Effector memory CD4-positive, alpha-beta T cell (primary cell): ENCODE measurements around the gene GTPBP8.
"Not testable (repeated sequence)": the region's sequence is repeated elsewhere in the genome, so short reads cannot be mapped to it uniquely, and the experiment has no call there.

Experiments
- DNase-seq, 3 donors: peaks; one replicate each; pipeline ENCODE4 v3.0.0-alpha.2; 2020
- H3K27ac ChIP-seq: 2 replicates; pipeline ENCODE4 v1.7.0; 2013; ENCODE audit warnings: mild to moderate bottlenecking, low read length, moderate library complexity; ENCODE audit not compliant: insufficient read depth, poor library complexity, severe bottlenecking
- H3K27me3 ChIP-seq: replicated peaks from 2 replicates; pipeline ENCODE4 v1.7.0; 2013; ENCODE audit warnings: mild to moderate bottlenecking, low read length; ENCODE audit not compliant: insufficient read depth, control insufficient read depth, poor library complexity, severe bottlenecking
- H3K36me3 ChIP-seq: 2 replicates; pipeline ENCODE4 v1.7.0; 2013; ENCODE audit warnings: mild to moderate bottlenecking, low read length, moderate library complexity; ENCODE audit not compliant: control insufficient read depth, insufficient read depth
- H3K4me1 ChIP-seq: 2 replicates; pipeline ENCODE4 v1.7.0; 2013; ENCODE audit warnings: low read length, mild to moderate bottlenecking; ENCODE audit not compliant: control insufficient read depth, insufficient read depth, poor library complexity, severe bottlenecking
- H3K4me3 ChIP-seq: 2 replicates; pipeline ENCODE4 v1.7.0; 2013; ENCODE audit warnings: low read length, low read depth, mild to moderate bottlenecking; ENCODE audit not compliant: insufficient read depth, poor library complexity, severe bottlenecking
- H3K9me3 ChIP-seq: 2 replicates; pipeline ENCODE4 v1.7.0; 2013; ENCODE audit warnings: mild to moderate bottlenecking, low read length, moderate library complexity; ENCODE audit not compliant: control insufficient read depth

GTPBP8 gene

DNA sequence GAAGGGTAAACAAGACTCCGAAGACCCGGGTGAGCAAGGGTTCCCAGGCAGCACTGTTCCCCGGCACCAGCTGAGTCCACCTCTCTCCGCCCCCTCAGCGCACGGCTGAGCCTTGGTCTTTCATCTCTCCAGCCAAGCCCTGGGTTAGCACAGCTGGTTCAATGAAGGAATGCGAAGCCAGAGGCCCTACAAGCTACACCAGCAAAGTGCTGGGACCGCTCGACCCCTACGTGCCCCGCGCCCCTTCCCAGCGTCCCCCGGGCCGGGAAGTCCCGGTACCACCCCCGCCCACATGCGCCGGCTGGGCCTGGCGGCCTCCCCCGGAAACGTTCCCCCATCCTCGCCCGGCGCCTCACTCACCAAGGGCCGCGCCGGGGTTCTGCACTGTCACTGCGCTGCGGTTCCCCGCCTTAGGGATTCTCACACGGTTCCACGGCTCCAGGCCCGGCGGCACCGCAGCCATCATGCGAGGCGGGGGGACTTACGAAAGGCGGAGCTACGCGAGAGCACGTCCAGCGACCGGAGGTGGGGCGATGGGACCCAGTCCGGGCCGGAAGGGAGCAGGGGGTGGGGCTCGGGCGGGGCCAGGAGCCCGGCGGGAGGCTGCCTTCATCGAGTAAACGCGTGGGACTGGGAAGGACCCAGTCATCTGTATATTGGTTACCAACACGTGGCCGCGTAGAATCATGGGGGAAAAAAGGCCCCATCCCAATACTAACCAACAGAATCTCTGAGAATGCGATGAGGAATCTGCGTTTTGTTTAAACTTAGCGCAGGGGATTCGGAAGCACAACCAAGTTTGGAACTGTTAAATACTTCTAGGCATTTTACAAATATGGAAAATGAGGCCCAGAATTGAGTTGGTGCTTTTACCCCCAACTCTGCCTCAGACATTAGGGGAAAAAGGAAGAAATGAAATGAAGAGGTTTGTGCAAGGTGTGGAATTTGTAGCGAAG is 28.7 kb downstream of the GTPBP8 start:
- Histone ChIP-seq H3K4me3 (peak overlapping the region; percentile 61), H3K27ac (peak overlapping the region; percentile 85), H3K36me3 (peaks cover 12% of the 10 kb centered on the region), H3K9me3 (no peaks in the 10 kb centered on the region), H3K4me1 (peaks cover 3% of the 10 kb centered on the region), H3K27me3 (no peaks in the 10 kb centered on the region)
- DNase-seq: peak; percentile 77 to 81 (median 81)

DNA sequence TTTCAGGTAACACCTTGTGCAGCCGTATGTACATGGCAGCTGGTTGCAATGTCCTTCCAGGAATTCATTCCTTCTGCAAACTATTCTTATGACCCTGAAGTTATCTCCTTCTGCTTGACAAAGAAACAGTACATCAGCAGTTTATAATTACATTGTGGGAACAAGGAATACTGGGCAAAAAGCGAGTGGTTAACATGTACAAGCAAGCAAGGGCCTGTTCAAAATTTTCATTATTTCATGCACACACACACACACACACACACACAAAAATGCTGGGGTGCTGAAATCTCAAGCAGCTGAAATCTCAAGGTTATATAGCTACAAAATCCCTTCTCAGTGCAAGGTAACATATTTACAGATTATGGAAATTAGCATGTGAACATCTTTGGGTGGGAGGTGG is 30.7 kb downstream of the GTPBP8 start:
- H3K9me3 ChIP-seq: no peaks in the 10 kb centered on the region
- H3K4me1 ChIP-seq: peaks cover 3% of the 10 kb centered on the region
- peaks cover 4% of the 10 kb centered on the region for H3K36me3 ChIP-seq
- H3K27me3 ChIP-seq: no peaks in the 10 kb centered on the region
- H3K4me3 ChIP-seq: no peak overlapping the region
- no peak for DNase-seq
- no peak overlapping the region for H3K27ac ChIP-seq

DNA sequence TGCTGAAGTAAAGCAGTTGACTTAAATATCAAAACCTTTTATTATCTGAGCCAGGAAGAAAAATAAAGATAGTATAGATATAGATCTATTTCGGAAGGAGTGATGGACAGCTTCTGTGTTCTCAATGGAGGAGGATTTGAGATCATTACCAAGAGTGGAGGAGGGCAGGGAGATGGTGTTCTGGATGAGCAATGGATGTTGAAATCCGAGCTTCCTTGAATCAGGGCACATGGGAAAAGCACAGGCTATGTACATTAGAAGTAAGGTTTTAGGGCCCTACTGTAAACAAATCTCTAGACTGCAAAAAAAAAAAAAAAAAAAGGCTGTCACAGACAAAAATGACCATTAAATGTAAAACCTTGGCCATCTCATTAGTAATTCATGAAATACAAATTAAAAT is 43.2 kb downstream of the GTPBP8 start:
- Histone ChIP-seq H3K9me3 (no peaks in the 10 kb centered on the region), H3K27me3 (no peaks in the 10 kb centered on the region), H3K4me1 (no peaks in the 10 kb centered on the region), H3K27ac (no peak overlapping the region), H3K4me3 (no peak overlapping the region), H3K36me3 (no peaks in the 10 kb centered on the region)
- no peak for DNase-seq

DNA sequence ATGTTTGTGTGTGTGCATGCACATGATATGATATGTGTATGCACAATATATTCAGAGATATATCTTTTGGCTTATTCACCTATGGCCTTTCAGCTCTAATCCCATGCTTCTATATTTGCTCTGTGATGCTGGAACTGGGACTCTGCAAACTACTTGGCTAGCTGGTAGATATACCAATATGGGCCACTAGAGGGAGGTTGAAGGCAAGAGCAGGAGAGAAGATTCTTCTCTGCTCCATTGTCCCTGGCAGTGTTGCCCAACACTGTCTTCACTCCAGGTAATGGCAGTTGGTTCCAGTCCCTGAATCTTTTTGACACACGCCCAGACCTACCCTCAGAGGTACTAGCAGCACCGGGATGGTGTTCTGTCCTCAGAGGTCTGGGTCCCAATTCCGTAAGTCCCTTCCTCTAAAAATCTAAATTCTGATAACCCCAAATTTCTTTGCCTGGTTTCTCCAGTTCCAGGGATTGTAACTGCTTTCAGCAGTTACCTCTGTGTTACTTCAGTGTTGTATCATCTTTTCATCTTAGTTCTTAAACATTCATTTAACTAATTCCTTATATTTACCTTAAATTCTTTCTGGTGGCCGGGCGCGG is 44.7 kb downstream of the GTPBP8 start:
- Histone ChIP-seq H3K4me3 (no peak overlapping the region), H3K27ac (no peak overlapping the region), H3K36me3 (no peaks in the 10 kb centered on the region), H3K27me3 (no peaks in the 10 kb centered on the region), H3K4me1 (no peaks in the 10 kb centered on the region), H3K9me3 (no peaks in the 10 kb centered on the region)
- peak in 1 of 3 donors; percentile 12 for DNase-seq

DNA sequence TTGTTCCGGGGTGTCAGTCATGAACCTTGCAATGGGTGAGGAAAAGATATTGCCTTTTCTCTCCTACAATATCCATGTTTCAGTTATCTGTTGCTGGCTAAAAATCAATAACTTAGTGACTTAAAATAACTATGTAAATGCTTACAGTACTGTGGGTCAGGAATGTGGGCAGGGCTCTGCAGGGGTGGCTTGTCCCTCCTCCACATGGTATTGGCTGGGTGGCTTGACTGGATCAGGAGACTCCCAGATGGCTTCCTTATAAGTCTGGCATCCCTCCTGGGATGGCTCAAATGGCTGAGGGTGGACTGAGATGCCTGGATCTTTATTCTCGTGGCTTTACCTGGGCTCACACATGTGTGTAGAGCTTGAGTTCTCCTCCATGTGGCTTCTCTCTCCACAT is 47.5 kb downstream of the GTPBP8 start:
- no peaks in the 10 kb centered on the region for H3K27me3 ChIP-seq
- no peak overlapping the region for H3K27ac ChIP-seq
- H3K4me3 ChIP-seq: no peak overlapping the region
- no peaks in the 10 kb centered on the region for H3K36me3 ChIP-seq
- no peaks in the 10 kb centered on the region for H3K4me1 ChIP-seq
- H3K9me3 ChIP-seq: no peaks in the 10 kb centered on the region
- DNase-seq: no peak

DNA sequence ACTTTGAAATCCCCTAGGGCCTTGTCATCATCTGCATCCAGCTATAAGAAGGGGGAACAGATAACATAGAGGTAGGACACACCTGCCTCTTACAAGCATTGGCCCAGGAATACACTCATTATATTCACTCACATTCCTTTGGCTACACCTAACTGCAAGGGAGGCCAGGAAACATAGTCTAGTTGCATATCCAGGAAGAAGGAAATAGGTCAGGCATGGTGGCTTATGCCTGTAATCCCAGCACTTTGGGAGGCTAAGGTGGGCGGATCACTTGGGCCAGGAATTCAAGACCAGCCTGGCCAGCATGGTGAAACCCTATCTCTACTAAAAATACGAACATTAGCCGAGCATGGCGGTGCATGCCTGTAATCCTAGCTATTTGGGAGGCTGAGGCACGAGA is 48.8 kb downstream of the GTPBP8 start:
- H3K27me3 ChIP-seq: no peaks in the 10 kb centered on the region
- DNase-seq: no peak
- no peak overlapping the region for H3K4me3 ChIP-seq
- no peak overlapping the region for H3K27ac ChIP-seq
- no peaks in the 10 kb centered on the region for H3K9me3 ChIP-seq
- no peaks in the 10 kb centered on the region for H3K36me3 ChIP-seq
- no peaks in the 10 kb centered on the region for H3K4me1 ChIP-seq

DNA sequence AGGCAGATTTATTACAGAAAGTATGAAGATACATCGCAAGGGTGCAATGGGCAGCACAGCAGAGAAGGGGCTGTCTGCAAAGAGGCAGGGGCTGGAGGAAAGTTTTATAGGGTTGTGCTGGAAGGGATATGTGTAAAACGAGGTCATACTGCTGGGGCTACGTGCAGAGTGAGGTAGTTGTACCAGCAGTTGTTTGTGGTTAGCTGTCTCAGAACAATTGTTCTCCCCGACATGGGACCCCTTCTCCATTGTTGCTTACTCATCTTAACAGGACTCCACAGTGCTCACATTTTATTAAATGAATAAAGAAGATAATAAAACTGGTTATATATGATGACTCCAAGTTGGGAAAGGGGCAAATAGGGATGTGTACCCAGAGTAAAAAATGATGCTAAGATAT is 49.4 kb downstream of the GTPBP8 start:
- H3K4me3 ChIP-seq: no peak overlapping the region
- no peaks in the 10 kb centered on the region for H3K4me1 ChIP-seq
- H3K36me3 ChIP-seq: no peaks in the 10 kb centered on the region
- H3K9me3 ChIP-seq: no peaks in the 10 kb centered on the region
- no peaks in the 10 kb centered on the region for H3K27me3 ChIP-seq
- H3K27ac ChIP-seq: no peak overlapping the region
- no peak for DNase-seq

DNA sequence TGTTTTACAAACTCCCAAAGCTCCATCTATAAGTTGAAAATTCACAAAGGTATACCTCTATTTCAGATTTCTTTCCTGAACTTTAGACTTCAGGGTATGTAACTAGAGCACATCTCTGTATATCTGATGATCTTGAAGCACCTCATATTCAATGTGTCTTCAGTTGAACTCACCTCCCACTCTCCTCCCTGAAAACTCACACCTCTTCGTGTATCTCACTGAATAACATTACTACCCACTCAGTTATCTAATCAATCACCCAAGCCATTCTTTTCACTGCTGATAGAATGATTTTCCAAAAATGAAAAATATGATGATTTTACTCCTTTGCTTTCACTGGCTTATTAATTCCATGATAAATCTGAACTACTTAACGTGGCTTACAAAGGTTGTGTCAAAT is 52.9 kb downstream of the GTPBP8 start:
- Histone ChIP-seq H3K4me1 (no peaks in the 10 kb centered on the region), H3K9me3 (no peaks in the 10 kb centered on the region), H3K27me3 (no peaks in the 10 kb centered on the region), H3K27ac (no peak overlapping the region), H3K4me3 (no peak overlapping the region), H3K36me3 (no peaks in the 10 kb centered on the region)
- no peak for DNase-seq

DNA sequence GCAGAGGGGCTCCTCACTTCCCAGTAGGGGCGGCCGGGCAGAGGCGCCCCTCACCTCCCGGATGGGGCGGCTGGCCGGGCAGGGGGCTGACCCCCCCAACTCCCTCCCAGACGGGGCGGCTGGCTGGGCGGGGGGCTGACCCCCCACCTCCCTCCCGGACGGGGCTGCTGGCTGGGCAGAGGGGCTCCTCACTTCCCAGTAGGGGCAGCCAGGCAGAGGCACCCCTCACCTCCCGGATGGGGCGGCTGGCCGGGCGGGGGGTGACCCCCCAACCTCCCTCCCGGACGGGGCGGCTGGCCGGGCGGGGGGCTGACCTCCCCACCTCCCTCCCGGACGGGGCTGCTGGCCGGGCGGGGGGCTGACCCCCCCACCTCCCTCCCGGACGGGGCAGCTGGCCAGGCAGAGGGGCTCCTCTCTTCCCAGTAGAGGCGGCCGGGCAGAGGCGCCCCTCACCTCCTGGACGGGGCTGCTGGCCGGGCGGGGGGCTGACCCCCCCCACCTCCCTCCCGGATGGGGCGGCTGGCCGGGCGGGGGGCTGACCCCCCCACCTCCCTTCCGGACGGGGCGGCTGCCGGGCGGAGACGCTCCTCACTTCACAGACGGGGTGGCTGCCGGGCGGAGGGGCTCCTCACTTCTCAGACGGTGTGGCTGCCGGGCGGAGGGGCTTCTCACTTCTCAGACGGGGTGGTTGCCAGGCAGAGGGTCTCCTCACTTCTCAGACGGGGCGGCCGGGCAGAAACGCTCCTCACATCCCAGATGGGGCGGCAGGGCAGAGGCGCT is 55.6 kb downstream of the GTPBP8 start:
- H3K36me3 ChIP-seq, DNase-seq, H3K4me3 ChIP-seq, H3K4me1 ChIP-seq, H3K9me3 ChIP-seq, H3K27ac ChIP-seq, H3K27me3 ChIP-seq: not testable (repeated sequence)

DNA sequence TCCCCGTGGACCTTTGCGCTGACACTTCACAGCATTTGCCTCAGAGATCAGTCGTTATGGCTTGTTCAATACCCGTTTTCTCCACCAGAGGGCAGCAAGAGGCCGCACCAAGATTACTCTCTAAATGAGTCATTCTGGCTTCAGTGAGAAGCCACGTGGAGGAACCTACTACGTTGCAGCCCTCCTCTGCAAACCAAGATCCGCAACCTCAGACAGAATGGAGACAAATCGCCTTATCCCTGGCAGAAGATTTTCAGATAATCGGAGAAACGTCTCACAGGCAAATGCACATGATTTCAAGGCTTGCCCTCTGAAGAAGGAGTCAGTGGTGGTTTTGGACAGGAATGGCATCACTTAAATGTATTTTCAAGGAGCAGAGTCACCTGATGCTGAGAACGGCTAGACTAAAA is 60.5 kb downstream of the GTPBP8 start:
- no peaks in the 10 kb centered on the region for H3K36me3 ChIP-seq
- peak; percentile 65 to 75 (median 69) for DNase-seq
- no peaks in the 10 kb centered on the region for H3K9me3 ChIP-seq
- no peaks in the 10 kb centered on the region for H3K27me3 ChIP-seq
- peaks cover 4% of the 10 kb centered on the region for H3K4me1 ChIP-seq
- no peak overlapping the region for H3K27ac ChIP-seq
- H3K4me3 ChIP-seq: no peak overlapping the region
